ENCODE data around the gene TMED4. TPM values are rescaled to one million over a fixed set of nuclear protein-coding genes. Genes with fewer than 3 reads are reported as not detected.

Gene TMED4
- total RNA-seq, 1 donor from 2014 or later: 95.8 TPM

DNA sequence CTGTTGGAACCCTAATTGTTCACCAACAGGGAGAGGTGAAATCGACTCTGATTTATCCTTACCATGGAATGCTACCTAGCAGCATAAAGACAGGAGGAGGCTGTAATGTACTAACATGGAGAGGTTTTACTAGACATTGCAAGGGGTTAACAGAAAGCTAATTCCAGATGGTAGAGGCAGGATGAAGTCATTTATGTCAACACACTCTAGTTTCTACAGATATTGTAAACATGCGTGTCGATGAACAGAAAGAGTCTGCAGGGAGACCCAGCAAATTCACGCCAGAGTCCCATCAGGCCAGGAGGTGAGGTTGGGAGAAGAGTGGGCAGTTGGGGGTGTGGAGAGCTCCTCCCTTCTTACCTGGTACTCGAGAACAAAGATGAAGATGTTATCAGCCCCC is 47.9 kb downstream of the TMED4 start:
- H3K27me3 Mint-ChIP-seq (ENCODE audit: insufficient read depth, low read depth): peaks cover 4% of the 10 kb centered on the region

DNA sequence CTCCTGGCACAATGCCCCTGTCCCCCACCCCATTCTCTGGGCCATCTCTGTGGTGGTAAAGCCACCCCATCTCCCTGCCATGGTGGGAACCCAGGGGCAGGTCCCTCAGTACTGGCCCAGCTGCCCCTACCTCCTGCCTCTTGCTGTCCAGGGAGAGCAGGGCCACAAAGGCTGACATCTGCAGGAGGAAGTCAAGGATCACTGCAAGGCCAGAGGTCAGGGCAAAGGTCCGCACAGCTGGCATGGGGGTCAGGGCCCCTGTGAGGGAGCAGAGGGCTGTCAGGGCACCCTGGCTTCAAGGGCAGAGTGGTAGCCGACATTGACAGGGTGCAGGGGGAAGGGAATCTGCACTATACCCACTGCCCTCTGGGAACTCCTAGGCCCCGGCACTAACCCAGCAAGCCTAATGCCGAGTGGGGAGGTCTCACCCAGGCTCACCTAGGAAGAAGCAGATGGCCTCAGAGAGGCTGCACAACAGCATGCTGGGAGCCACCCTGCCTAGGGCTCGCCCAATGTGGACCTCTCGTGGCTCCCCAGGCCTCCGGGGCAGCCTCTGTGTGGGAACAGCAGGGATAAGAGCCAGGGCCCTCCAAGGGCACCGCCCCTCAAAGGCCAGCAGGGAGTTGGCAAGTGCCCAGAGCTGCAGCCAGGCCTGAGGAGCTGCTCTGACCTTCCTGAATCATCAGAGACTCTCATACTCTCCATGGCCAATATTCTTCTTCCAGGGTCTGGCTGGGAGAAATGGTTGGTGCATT is 48.6 kb downstream of the TMED4 start:
- Histone ChIP-seq H2AFZ (replicated peaks) (peak overlapping the region; percentile 82), H4K20me1 (ENCODE audit: low read depth) (no peaks in the 10 kb centered on the region)

More for the DNA sequence above, 47.9 kb downstream of the TMED4 start:
- no peak overlapping the region for H3K27ac Mint-ChIP-seq
- H3K9me3 Mint-ChIP-seq: no peaks in the 10 kb centered on the region
- Histone ChIP-seq H3K36me3 (no peaks in the 10 kb centered on the region), H3F3A (ENCODE audit: low read depth) (no peaks in the 10 kb centered on the region), H3K9me3 (ENCODE audit: low read depth) (no peaks in the 10 kb centered on the region), H3K9ac (no peak overlapping the region), H2AFZ (replicated peaks) (peak overlapping the region; percentile 82), H3K4me3 (no peak overlapping the region), H3K4me1 (no peaks in the 10 kb centered on the region), H3K27me3 (no peaks in the 10 kb centered on the region), H3K27ac (no peak overlapping the region), H4K20me1 (ENCODE audit: low read depth) (no peaks in the 10 kb centered on the region), H3K79me2 (ENCODE audit: low read depth) (no peaks in the 10 kb centered on the region), H3K4me2 (no peak overlapping the region)
- DNase-seq (ENCODE audit: low spot score): no peak
- TF ChIP-seq EZH2 (IDR thresholded peaks at IDR 0.05): no peak
- TF ChIP-seq EZH2phosphoT487 (IDR thresholded peaks at IDR 0.05): no peak
- TF ChIP-seq, protein P1, sequence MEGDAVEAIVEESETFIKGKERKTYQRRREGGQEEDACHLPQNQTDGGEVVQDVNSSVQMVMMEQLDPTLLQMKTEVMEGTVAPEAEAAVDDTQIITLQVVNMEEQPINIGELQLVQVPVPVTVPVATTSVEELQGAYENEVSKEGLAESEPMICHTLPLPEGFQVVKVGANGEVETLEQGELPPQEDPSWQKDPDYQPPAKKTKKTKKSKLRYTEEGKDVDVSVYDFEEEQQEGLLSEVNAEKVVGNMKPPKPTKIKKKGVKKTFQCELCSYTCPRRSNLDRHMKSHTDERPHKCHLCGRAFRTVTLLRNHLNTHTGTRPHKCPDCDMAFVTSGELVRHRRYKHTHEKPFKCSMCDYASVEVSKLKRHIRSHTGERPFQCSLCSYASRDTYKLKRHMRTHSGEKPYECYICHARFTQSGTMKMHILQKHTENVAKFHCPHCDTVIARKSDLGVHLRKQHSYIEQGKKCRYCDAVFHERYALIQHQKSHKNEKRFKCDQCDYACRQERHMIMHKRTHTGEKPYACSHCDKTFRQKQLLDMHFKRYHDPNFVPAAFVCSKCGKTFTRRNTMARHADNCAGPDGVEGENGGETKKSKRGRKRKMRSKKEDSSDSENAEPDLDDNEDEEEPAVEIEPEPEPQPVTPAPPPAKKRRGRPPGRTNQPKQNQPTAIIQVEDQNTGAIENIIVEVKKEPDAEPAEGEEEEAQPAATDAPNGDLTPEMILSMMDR (IDR thresholded peaks at IDR 0.05): no peak
- H3K4me1 Mint-ChIP-seq: no peaks in the 10 kb centered on the region
- no peak overlapping the region for H3K4me3 Mint-ChIP-seq
- no peaks in the 10 kb centered on the region for H3K36me3 Mint-ChIP-seq

DNA sequence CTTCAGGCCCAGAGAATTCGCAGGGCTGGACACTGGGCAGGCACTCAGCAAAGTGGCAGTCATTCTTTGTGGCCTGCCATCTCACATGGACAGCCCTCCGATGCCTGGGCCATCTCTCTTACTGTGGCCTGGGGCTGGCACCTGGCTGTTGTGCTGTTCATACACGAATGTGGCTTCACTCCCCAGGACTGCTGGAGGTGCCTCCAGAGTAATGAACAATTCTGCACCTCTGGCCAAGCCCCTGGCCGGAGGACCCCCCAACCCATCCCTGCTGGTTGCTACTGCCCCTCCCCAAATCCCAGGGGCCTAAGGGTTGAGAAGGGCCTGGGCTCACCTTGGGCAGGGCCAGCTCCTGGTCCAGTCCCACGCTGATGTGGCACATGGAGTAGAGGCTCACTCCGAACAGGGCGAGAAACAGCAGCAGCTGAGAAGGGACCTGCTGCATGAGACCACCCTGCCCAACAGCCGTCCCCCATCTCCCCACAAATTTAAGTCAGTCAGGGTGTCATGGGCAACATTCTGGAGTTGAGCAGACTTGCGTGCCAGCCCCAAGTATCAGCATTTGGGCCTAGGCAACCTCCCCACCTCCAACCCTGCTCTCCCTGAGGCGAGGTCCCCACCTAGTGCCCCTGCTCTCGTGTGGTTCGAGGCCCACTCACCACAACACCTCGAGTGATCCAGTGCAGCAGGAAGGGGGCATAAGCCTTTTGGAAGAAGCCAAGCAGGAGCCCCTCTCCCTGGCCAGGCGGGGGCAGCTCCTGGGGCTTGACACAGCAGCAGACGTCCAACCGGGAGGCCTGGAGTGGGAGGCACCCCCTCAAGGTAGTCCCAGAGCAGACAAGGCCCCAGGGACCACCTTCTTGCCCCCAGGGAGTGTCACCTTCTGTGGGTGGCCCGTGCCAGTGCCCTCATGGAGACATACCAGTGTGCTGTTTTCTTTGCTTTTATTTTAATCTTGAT is 50.3 kb downstream of the TMED4 start:
- H3K27me3 Mint-ChIP-seq (ENCODE audit: insufficient read depth, low read depth): peaks cover 4% of the 10 kb centered on the region
- Histone ChIP-seq H3K9ac (no peak overlapping the region), H3F3A (ENCODE audit: low read depth) (no peaks in the 10 kb centered on the region), H3K27me3 (no peaks in the 10 kb centered on the region), H2AFZ (replicated peaks) (no peak overlapping the region), H3K36me3 (no peaks in the 10 kb centered on the region), H4K20me1 (ENCODE audit: low read depth) (no peaks in the 10 kb centered on the region), H3K4me2 (no peak overlapping the region), H3K79me2 (ENCODE audit: low read depth) (no peaks in the 10 kb centered on the region), H3K4me1 (no peaks in the 10 kb centered on the region), H3K4me3 (no peak overlapping the region), H3K27ac (no peak overlapping the region), H3K9me3 (ENCODE audit: low read depth) (no peaks in the 10 kb centered on the region)
- no peak overlapping the region for H3K4me3 Mint-ChIP-seq
- no peaks in the 10 kb centered on the region for H3K36me3 Mint-ChIP-seq
- H3K9me3 Mint-ChIP-seq: peaks cover 2% of the 10 kb centered on the region
- H3K27ac Mint-ChIP-seq: no peak overlapping the region
- H3K4me1 Mint-ChIP-seq: no peaks in the 10 kb centered on the region
- DNase-seq (ENCODE audit: low spot score): no peak
- TF ChIP-seq EZH2phosphoT487 (IDR thresholded peaks at IDR 0.05): no peak
- no peak for TF ChIP-seq EZH2 (IDR thresholded peaks at IDR 0.05)
- TF ChIP-seq, protein P1 (IDR thresholded peaks at IDR 0.05): no peak

More for the DNA sequence above, 48.6 kb downstream of the TMED4 start:
- peaks cover under 1% of the 10 kb centered on the region for H3K9me3 Mint-ChIP-seq
- no peak overlapping the region for H3K4me3 ChIP-seq
- H3K79me2 ChIP-seq (ENCODE audit: low read depth): no peaks in the 10 kb centered on the region
- no peaks in the 10 kb centered on the region for H3K27me3 ChIP-seq
- peaks cover 4% of the 10 kb centered on the region for H3K27me3 Mint-ChIP-seq (ENCODE audit: insufficient read depth, low read depth)
- H3K27ac ChIP-seq: no peak overlapping the region
- H3K4me2 ChIP-seq: no peak overlapping the region
- no peaks in the 10 kb centered on the region for H3K4me1 ChIP-seq
- H3K36me3 ChIP-seq: no peaks in the 10 kb centered on the region
- H3K4me1 Mint-ChIP-seq: no peaks in the 10 kb centered on the region
- no peaks in the 10 kb centered on the region for H3K9me3 ChIP-seq (ENCODE audit: low read depth)
- no peak overlapping the region for H3K4me3 Mint-ChIP-seq
- no peaks in the 10 kb centered on the region for H3F3A ChIP-seq (ENCODE audit: low read depth)
- DNase-seq (ENCODE audit: low spot score): no peak
- no peaks in the 10 kb centered on the region for H3K36me3 Mint-ChIP-seq
- no peak overlapping the region for H3K9ac ChIP-seq
- TF ChIP-seq EZH2phosphoT487 (IDR thresholded peaks at IDR 0.05) (no peak), EZH2 (IDR thresholded peaks at IDR 0.05) (no peak)
- TF ChIP-seq, protein P1 (IDR thresholded peaks at IDR 0.05): no peak
- no peak overlapping the region for H3K27ac Mint-ChIP-seq

Measured in neural progenitor cell (in vitro differentiated cells).